ENCODE results near the gene ZNF253. TPM values are rescaled to one million over a fixed set of nuclear protein-coding genes. Genes with fewer than 3 reads are reported as not detected.
"Not testable (repeated sequence)": the region's sequence is repeated elsewhere in the genome, so short reads cannot be mapped to it uniquely, and the experiment has no call there.

ZNF253 gene
- total RNA-seq, 1 experiment from 2014 or later = not detected

GRCh38 chr19:19900729-19901444 is 35.2 kb downstream of the ZNF253 start, which contains the start of gene ZNF93:
Gene ZNF93 (plus strand): TSS chr19:19900946. CDS start chr19:19901089, 143 bp downstream.
- H3K36me3 ChIP-seq (ENCODE audit: control insufficient read depth in 1 of 2, insufficient read depth in 2 of 2, low read length in 2 of 2) = no peaks in the 10 kb centered on the region
- H3K9ac ChIP-seq (ENCODE audit: low read length) = no peak within 1 kb of the TSS
- no peaks in the 10 kb centered on the region for H3K9me2 ChIP-seq (ENCODE audit: insufficient read depth)
- intact Hi-C loops (cut with micrococcal nuclease) = no loop called here
- H4K20me1 ChIP-seq (ENCODE audit: insufficient read depth) = no peaks in the 10 kb centered on the region
- no peak for TF ChIP-seq JUND (IDR thresholded peaks at IDR 0.05)
- TF ChIP-seq REST (IDR thresholded peaks at IDR 0.05; ENCODE audit: low read depth) = no peak
- no peak for TF ChIP-seq EGR1 (IDR thresholded peaks at IDR 0.05; ENCODE audit: low read depth)
- TF ChIP-seq SRF (IDR thresholded peaks at IDR 0.05; ENCODE audit: low read depth) = no peak
- no peak for TF ChIP-seq POLR2A (IDR thresholded peaks at IDR 0.05; ENCODE audit: borderline replicate concordance, extremely low read depth, insufficient read depth, insufficient read length)
- no peak for TF ChIP-seq ZFX (IDR thresholded peaks at IDR 0.05)
- DNase-seq (ENCODE audit: low read depth, low spot score) (no peak), ATAC-seq (no peak)
- H3K4me3 ChIP-seq (replicated peaks in 1 of 2; ENCODE audit: low read depth in 1 of 2, low read length in 2 of 2) = no peak within 1 kb of the TSS
- H3K4me1 ChIP-seq (ENCODE audit: control insufficient read depth in 1 of 2, insufficient read depth in 2 of 2, low read length in 2 of 2) = no peaks in the 10 kb centered on the region
- no peak within 1 kb of the TSS for H2AFZ ChIP-seq (ENCODE audit: low read depth, low read length, poor library complexity, severe bottlenecking)
- ChIA-PET POLR2A (no interaction called here), RAD21 (ENCODE audit: low non-redundant PET in 1 of 2, low total read pairs in 2 of 2, uncharacterized antibody in 2 of 2, unreplicated experiment in 2 of 2) (no interaction called here), CTCF (no interaction called here)
- H3K4me2 ChIP-seq (ENCODE audit: low read length) = no peak within 1 kb of the TSS
- H3K79me2 ChIP-seq (ENCODE audit: insufficient read depth, low read length) = no peaks in the 10 kb centered on the region
- BruUV-seq (replicated peaks) = no TSS peak
- H3K27me3 ChIP-seq (ENCODE audit: insufficient read depth, low read length) = no peaks in the 10 kb centered on the region
- peaks cover 0 to 9% of the 10 kb centered on the region in 2 experiments; a peak in 2 of 4 replicates for H3K9me3 ChIP-seq (ENCODE audit: control insufficient read depth in 1 of 2, insufficient read depth in 1 of 2, low read depth in 1 of 2, low read length in 2 of 2)
- H3K27ac ChIP-seq (ENCODE audit: low read depth, low read length) = no peak within 1 kb of the TSS

GRCh38 chr19:19907551-19907950 is 41.9 kb downstream of the ZNF253 start:
- H3K4me2 ChIP-seq (ENCODE audit: low read length); H3K9ac ChIP-seq (ENCODE audit: low read length); RAD21 ChIA-PET (ENCODE audit: low non-redundant PET in 1 of 2, low total read pairs in 2 of 2, uncharacterized antibody in 2 of 2, unreplicated experiment in 2 of 2); H3K27me3 ChIP-seq (ENCODE audit: insufficient read depth, low read length); H2AFZ ChIP-seq (ENCODE audit: low read depth, low read length, poor library complexity, severe bottlenecking); H3K36me3 ChIP-seq (ENCODE audit: control insufficient read depth in 1 of 2, insufficient read depth in 2 of 2, low read length in 2 of 2); POLR2A ChIA-PET; H3K27ac ChIP-seq (ENCODE audit: low read depth, low read length); DNase-seq (ENCODE audit: low read depth, low spot score); ATAC-seq; H3K79me2 ChIP-seq (ENCODE audit: insufficient read depth, low read length); H3K9me2 ChIP-seq (ENCODE audit: insufficient read depth); H4K20me1 ChIP-seq (ENCODE audit: insufficient read depth); H3K4me3 ChIP-seq (replicated peaks in 1 of 2; ENCODE audit: low read depth in 1 of 2, low read length in 2 of 2); CTCF ChIA-PET; intact Hi-C loops (cut with micrococcal nuclease); H3K4me1 ChIP-seq (ENCODE audit: control insufficient read depth in 1 of 2, insufficient read depth in 2 of 2, low read length in 2 of 2); BruUV-seq (replicated peaks); H3K9me3 ChIP-seq (ENCODE audit: control insufficient read depth in 1 of 2, insufficient read depth in 1 of 2, low read depth in 1 of 2, low read length in 2 of 2): not testable (repeated sequence)

All from HCT116 (cell line).